Placental pericyte (primary cell): Measurements from ENCODE around the gene SLC9A7. TPM values are rescaled to one million over a fixed set of nuclear protein-coding genes. Genes with fewer than 3 reads are reported as not detected.

ENCODE experiments used
- small RNA-seq: library from RNA; depleted of rRNA; stranded (forward); fragments of <200 nt; gene quantifications from one replicate; pipeline ENCODE3, GENCODE V24; 2012; ENCODE audit warnings: low replicate concordance
- total RNA-seq: library from RNA; depleted of rRNA; stranded (reverse); fragments of >200 nt; gene quantifications from 2 replicates; pipeline ENCODE4 v1.2.3, GENCODE V29; 2012

The SLC9A7 gene
- total RNA-seq: 16.2 and 68.1 TPM in 2 replicates

DNA sequence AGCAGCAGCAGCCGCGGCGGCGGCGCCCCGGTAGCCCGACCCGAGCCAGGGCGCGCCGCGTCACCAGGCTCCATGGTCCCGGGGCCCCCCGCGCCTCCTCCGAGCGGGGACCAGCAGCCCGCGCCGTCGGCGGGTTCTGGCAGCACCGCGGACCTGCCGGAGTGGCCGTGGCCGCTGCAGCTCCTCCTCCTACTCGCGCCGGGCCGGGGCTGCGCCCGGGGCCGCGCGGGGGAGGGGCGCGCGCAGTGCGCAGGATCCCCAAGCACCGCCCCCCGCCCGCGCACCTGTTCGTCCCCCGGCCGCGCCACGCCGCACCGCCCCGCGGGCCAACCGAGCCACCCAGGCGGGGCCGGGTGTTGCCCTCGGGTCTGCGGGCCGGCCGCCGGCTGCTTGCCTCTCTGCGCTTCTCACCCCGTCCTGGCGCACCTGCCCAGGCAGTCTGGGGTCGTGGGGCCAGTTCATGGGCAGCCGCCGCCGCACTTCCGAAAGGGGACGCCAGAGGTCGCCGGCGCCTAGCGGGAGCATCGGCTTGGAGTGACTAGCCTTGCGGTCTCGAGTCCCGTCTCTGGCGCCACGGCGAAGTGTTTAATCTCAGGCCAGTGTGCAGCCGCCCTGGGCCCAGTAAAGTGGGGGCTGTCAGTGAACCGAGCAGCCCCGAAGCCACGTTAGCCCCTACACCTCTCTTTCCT is at the start of gene SLC9A7:
TSS of gene SLC9A7 (minus strand) at position 163 of the 689 bp plus-strand sequence. CDS start at position 74, 89 bp downstream.

GRCh38 chrX:46573331-46573891 is 185.5 kb downstream of the SLC9A7 start, which contains the start of gene CHST7:
Gene CHST7 (plus strand): TSS chrX:46573765. CDS start chrX:46573932, 167 bp downstream.

Small RNAs within 50 kb of the gene (small RNA-seq; reads per million reads assigned to genes)
- gene RF00017: not detected

Other genes with a start within 250 kb of the SLC9A7 start
- 5.4 and 7.2 TPM in 2 replicates for gene ZNF674, start 213.7 kb downstream of the SLC9A7 start, total RNA-seq
- gene CHST7, start 185.4 kb downstream of the SLC9A7 start, total RNA-seq: 2.2 and 21.0 TPM in 2 replicates
- 16.2 and 34.5 TPM in 2 replicates for gene RP2, start 77.9 kb upstream of the SLC9A7 start, total RNA-seq
- 2.6 and 5.5 TPM in 2 replicates for gene JADE3, start 153.3 kb upstream of the SLC9A7 start, total RNA-seq